Endothelial cell of umbilical vein (primary cell): ENCODE results near the gene C1QTNF5. TPM values are rescaled to one million over a fixed set of nuclear protein-coding genes. Genes with fewer than 3 reads are reported as not detected.

Experiments
- BruUV-seq: library from RNA; stranded (reverse); fragments of 400-500 nt; replicated peaks from 2 replicates; lab custom pipeline; 2021; lab: Mats Ljungman, UMichigan
- CTCF ChIA-PET: fragments of 300-600, 350-600 bp; sonication (Branson Sonifier 250); formaldehyde crosslinking; loops from one replicate; lab custom pipeline; 2021; ENCODE audit warnings: antibody characterized with exemption, inconsistent platforms; lab: Charles Lee
- POLR2A ChIA-PET: fragments of 300-600, 350-600 bp; sonication (Branson Sonifier 250); formaldehyde crosslinking; loops from one replicate; lab custom pipeline; 2021; ENCODE audit warnings: antibody characterized with exemption, inconsistent platforms; lab: Charles Lee
- DNase-seq: peaks from one replicate; pipeline ENCODE4 v3.0.0-alpha.2; 2011; ENCODE audit warnings: low read depth, low spot score
- FAIRE-seq: peaks from 2 replicates; lab custom pipeline; 2011; peaks lifted over from hg19 to GRCh38; lab: Jason Lieb, UNC
- H2AFZ ChIP-seq: 2 replicates; pipeline ENCODE4 v1.6.0; 2012; ENCODE audit warnings: low read depth, low read length, control low read depth, inconsistent platforms
- H3K27ac ChIP-seq: 2 replicates; pipeline ENCODE4 v1.5.1; 2011; ENCODE audit warnings: low read depth, mild to moderate bottlenecking, control low read depth, low read length, moderate library complexity; ENCODE audit not compliant: insufficient read depth
- H3K27me3 ChIP-seq, 2 experiments: 2 replicates each; pipeline versions ENCODE4 v1.6.0 to v1.6.1; 2011; ENCODE audit warnings: low read length in 2 of 2, mixed read lengths in 1 of 2; ENCODE audit not compliant: control insufficient read depth in 2 of 2, insufficient read depth in 2 of 2
- H3K36me3 ChIP-seq, 2 experiments: 2 replicates in 1 of 2; 3 replicates in 1 of 2; pipeline ENCODE4 v1.5.1; 2011; ENCODE audit warnings: low read length in 2 of 2, mild to moderate bottlenecking in 1 of 2, moderate library complexity in 1 of 2; ENCODE audit not compliant: control insufficient read depth in 2 of 2, insufficient read depth in 2 of 2; ENCODE audit errors: extremely low read depth in 1 of 2
- H3K4me1 ChIP-seq: 3 replicates; pipeline ENCODE4 v1.5.1; 2011; ENCODE audit warnings: mild to moderate bottlenecking, low read length; ENCODE audit not compliant: control insufficient read depth, insufficient read depth; ENCODE audit errors: extremely low read depth
- H3K4me2 ChIP-seq: 2 replicates; pipeline ENCODE4 v1.6.1; 2011; ENCODE audit warnings: low read length, control low read depth, mixed read lengths; ENCODE audit not compliant: insufficient read depth
- H3K4me3 ChIP-seq, 3 experiments: fragments of 200-600 bp in 1 of 3; sonication (generic), shearing (Covaris generic) in 1 of 3; replicated peaks in 1 of 3; 2 replicates each; pipeline ENCODE4 v1.5.1; 2011 to 2016; ENCODE audit warnings: control low read depth in 3 of 3, low read length in 3 of 3, mild to moderate bottlenecking in 2 of 3, inconsistent platforms in 1 of 3, low read depth in 1 of 3, moderate library complexity in 1 of 3; ENCODE audit not compliant: insufficient read depth in 1 of 3
- H3K79me2 ChIP-seq: 2 replicates; pipeline ENCODE4 v1.6.0; 2012; ENCODE audit warnings: low read length, inconsistent platforms; ENCODE audit not compliant: control insufficient read depth, insufficient read depth
- H3K9ac ChIP-seq: replicated peaks from 2 replicates; pipeline ENCODE3; 2011; ENCODE audit warnings: low read length, control low read depth; ENCODE audit not compliant: insufficient read depth; ENCODE audit errors: extremely low read depth
- H3K9me1 ChIP-seq: replicated peaks from 3 replicates; pipeline ENCODE4 v1.6.0; 2011; ENCODE audit warnings: mild to moderate bottlenecking, low read length; ENCODE audit not compliant: control insufficient read depth, insufficient read depth; ENCODE audit errors: extremely low read depth
- H3K9me3 ChIP-seq: replicated peaks from 2 replicates; pipeline ENCODE4 v1.5.1; 2012; ENCODE audit warnings: low read length, inconsistent platforms; ENCODE audit not compliant: control insufficient read depth, insufficient read depth
- H4K20me1 ChIP-seq: replicated peaks from 2 replicates; pipeline ENCODE3; 2011; ENCODE audit warnings: mild to moderate bottlenecking, low read length; ENCODE audit not compliant: control insufficient read depth, insufficient read depth; ENCODE audit errors: extremely low read depth
- EZH2 ChIP-seq: IDR thresholded peaks from 2 replicates; pipeline ENCODE4 v1.6.1; 2012; ENCODE audit warnings: borderline replicate concordance, low read depth, mild to moderate bottlenecking, moderate library complexity, low read length, inconsistent platforms; ENCODE audit not compliant: severe bottlenecking
- FOS ChIP-seq: IDR thresholded peaks from 2 replicates; pipeline ENCODE4 v1.6.1; 2011; ENCODE audit warnings: mild to moderate bottlenecking, low read length, moderate library complexity, borderline replicate concordance; ENCODE audit not compliant: insufficient read depth
- GATA2 ChIP-seq: IDR thresholded peaks from 2 replicates; pipeline ENCODE4 v1.7.0; 2011; ENCODE audit warnings: low read depth, mild to moderate bottlenecking, moderate library complexity, mixed read lengths, low read length; ENCODE audit not compliant: insufficient read length, insufficient read depth
- MYC ChIP-seq: IDR thresholded peaks from one replicate; pipeline ENCODE4 v1.6.1; 2011; ENCODE audit warnings: mild to moderate bottlenecking, low read depth, low read length
- POLR2A ChIP-seq: IDR thresholded peaks from 2 replicates; pipeline ENCODE4 v1.6.1; 2012; ENCODE audit warnings: low read depth, mild to moderate bottlenecking, control low read depth, low read length
- POLR2AphosphoS5 ChIP-seq: IDR thresholded peaks from 2 replicates; pipeline ENCODE4 v1.6.1; 2012; ENCODE audit warnings: low read depth, mild to moderate bottlenecking, control low read depth, low read length, moderate library complexity; ENCODE audit not compliant: insufficient read depth
- dilution Hi-C: fragments of 300-500 bp; cut with MboI; formaldehyde crosslinking; loops from one replicate; pipeline ENCODE4 v1.15.0; 2019; ENCODE audit warnings: low sequenced_read_pairs; ENCODE audit not compliant: extremely low pct_ligation_motif_present
- intact Hi-C: fragments of 100-400 bp; cut with micrococcal nuclease; formaldehyde crosslinking; loops from one replicate; pipeline ENCODE4 v1.10.0; 2022
- polyA plus RNA-seq, 4 experiments: library from polyadenylated mRNA; depleted of rRNA in 3 of 4; stranded (reverse) in 3 of 4; unstranded in 1 of 4; fragments of >200 nt; gene quantifications; 2 replicates each; pipeline versions ENCODE4 v1.2.1 to v1.2.3, GENCODE V29; 2011 to 2012; ENCODE audit warnings: missing spikeins in 1 of 4
- total RNA-seq: library from RNA; stranded (reverse); gene quantifications from 2 replicates; pipeline ENCODE4 v1.2.3, GENCODE V29; 2021
- TF ChIP-seq, protein P1 (sequence below), 2 donors: IDR thresholded peaks; 1 replicate in 1 of 2; 2 replicates in 1 of 2; pipeline ENCODE4 v1.5.1; 2011; ENCODE audit warnings: low read length in 2 of 2, mild to moderate bottlenecking in 2 of 2, moderate library complexity in 2 of 2, control low read depth in 1 of 2, inconsistent platforms in 1 of 2, low read depth in 1 of 2; ENCODE audit not compliant: insufficient read depth in 1 of 2; ENCODE audit errors: extremely low read depth in 1 of 2
- TF ChIP-seq, protein P2 (sequence below): IDR thresholded peaks from 2 replicates; pipeline ENCODE4 v1.6.1; 2011; ENCODE audit not compliant: insufficient read depth, insufficient read length

C1QTNF5 gene
- total and polyA plus RNA-seq, 2 donors (not counting 3 experiments of a cell fraction or from before 2014, with no cell fraction given) = 126 to 201 TPM

DNA sequence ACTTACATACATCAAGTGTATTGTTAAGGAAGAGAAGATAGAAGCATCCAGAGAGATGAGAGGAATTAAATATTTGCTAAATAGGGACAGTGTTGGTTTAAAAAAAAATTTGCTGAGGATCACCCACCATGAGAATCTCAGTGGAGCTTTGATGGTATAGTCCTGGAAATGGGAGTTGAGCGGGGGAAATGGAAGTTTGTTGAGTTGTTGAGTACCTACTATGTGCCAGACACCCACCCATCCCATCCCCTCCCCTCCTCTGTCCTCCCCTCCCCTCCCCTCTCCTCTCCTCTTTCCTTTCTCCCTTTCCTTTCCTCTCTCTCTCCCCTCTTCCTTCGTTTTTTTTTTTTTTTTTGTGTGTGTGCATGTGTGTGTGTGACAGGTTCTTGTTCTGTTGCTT is 10.5 kb upstream of the C1QTNF5 start:
- Histone ChIP-seq H3K9me1 (no peaks in the 10 kb centered on the region), H3K9me3 (no peaks in the 10 kb centered on the region), H3K79me2 (no peaks in the 10 kb centered on the region), H3K27ac (no peak overlapping the region), H3K27me3 (peaks cover 0 to 3% of the 10 kb centered on the region in 2 experiments), H3K9ac (no peak overlapping the region), H2AFZ (no peak overlapping the region), H3K36me3 (no peaks in the 10 kb centered on the region), H3K4me3 (no peak overlapping the region), H3K4me2 (no peak overlapping the region), H4K20me1 (no peaks in the 10 kb centered on the region), H3K4me1 (peaks cover 5% of the 10 kb centered on the region)
- ChIA-PET CTCF (interaction anchor here (1.5 kb wide), 1 partner anchor 13 kb away, joined by 6 read pairs; no protein-coding TSS in a partner anchor), POLR2A (no interaction called here)
- FAIRE-seq = no peak
- BruUV-seq = no TSS peak
- dilution Hi-C loops (no loop called here), intact Hi-C loops (loop anchor here (5.0 to 10.0 kb wide), 2 partner anchors 376 to 864 kb away; partner anchors contain the start of genes NECTIN1 and OAF)
- TF ChIP-seq, protein P1, sequence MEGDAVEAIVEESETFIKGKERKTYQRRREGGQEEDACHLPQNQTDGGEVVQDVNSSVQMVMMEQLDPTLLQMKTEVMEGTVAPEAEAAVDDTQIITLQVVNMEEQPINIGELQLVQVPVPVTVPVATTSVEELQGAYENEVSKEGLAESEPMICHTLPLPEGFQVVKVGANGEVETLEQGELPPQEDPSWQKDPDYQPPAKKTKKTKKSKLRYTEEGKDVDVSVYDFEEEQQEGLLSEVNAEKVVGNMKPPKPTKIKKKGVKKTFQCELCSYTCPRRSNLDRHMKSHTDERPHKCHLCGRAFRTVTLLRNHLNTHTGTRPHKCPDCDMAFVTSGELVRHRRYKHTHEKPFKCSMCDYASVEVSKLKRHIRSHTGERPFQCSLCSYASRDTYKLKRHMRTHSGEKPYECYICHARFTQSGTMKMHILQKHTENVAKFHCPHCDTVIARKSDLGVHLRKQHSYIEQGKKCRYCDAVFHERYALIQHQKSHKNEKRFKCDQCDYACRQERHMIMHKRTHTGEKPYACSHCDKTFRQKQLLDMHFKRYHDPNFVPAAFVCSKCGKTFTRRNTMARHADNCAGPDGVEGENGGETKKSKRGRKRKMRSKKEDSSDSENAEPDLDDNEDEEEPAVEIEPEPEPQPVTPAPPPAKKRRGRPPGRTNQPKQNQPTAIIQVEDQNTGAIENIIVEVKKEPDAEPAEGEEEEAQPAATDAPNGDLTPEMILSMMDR (IDR thresholded peaks at IDR 0.05; ENCODE audit: extremely low read depth in 1 of 2, insufficient read depth in 1 of 2, low read depth in 1 of 2, low read length in 2 of 2) = no peak
- TF ChIP-seq GATA2 (no peak), FOS (no peak), EZH2 (no peak), POLR2AphosphoS5 (no peak), MYC (no peak), POLR2A (no peak)
- TF ChIP-seq, protein P2, sequence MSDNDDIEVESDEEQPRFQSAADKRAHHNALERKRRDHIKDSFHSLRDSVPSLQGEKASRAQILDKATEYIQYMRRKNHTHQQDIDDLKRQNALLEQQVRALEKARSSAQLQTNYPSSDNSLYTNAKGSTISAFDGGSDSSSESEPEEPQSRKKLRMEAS = no peak
- no peak for DNase-seq
